HG03095 (cell line): Measurements from ENCODE around the gene PLCB2.

ENCODE experiments used
- ATAC-seq: cut with Tn5 transposase; IDR thresholded peaks from one replicate; pipeline ENCODE4 v1.9.1; 2021; ENCODE audit warnings: moderate library complexity; ENCODE audit not compliant: unreplicated experiment

The PLCB2 gene

GRCh38 chr15:40274350-40275274, 33.1 kb downstream of the PLCB2 start:
- no peak for ATAC-seq

- no peak for ATAC-seq
These were observed 34.3 kb downstream of the PLCB2 start for GRCh38 chr15:40273428-40273827.

GRCh38 chr15:40272485-40273056, 35.2 kb downstream of the PLCB2 start:
- no peak for ATAC-seq

- no peak for ATAC-seq
These were observed 35.9 kb downstream of the PLCB2 start for GRCh38 chr15:40271685-40272484.

GRCh38 chr15:40270246-40270995, 37.3 kb downstream of the PLCB2 start:
- ATAC-seq = no peak

- no peak for ATAC-seq
These were observed 38.1 kb downstream of the PLCB2 start for GRCh38 chr15:40269604-40270003.

GRCh38 chr15:40267670-40268069, 40.1 kb downstream of the PLCB2 start:
- ATAC-seq = no peak

GRCh38 chr15:40266828-40267304, 40.9 kb downstream of the PLCB2 start:
- no peak for ATAC-seq

GRCh38 chr15:40265875-40266274, 41.9 kb downstream of the PLCB2 start:
- no peak for ATAC-seq

- no peak for ATAC-seq
These were observed 42.4 kb downstream of the PLCB2 start for GRCh38 chr15:40265355-40265754.

GRCh38 chr15:40264321-40265153, 43.2 kb downstream of the PLCB2 start:
- ATAC-seq = no peak

- ATAC-seq = no peak
These were observed 44.5 kb downstream of the PLCB2 start for GRCh38 chr15:40263024-40263754.

GRCh38 chr15:40259021-40259420, 48.7 kb downstream of the PLCB2 start:
- ATAC-seq = no peak

- ATAC-seq = no peak
These were observed 49.2 kb downstream of the PLCB2 start for GRCh38 chr15:40258544-40258943.

- no peak for ATAC-seq
These were observed 49.9 kb downstream of the PLCB2 start for GRCh38 chr15:40257656-40258450.

- ATAC-seq = no peak
These were observed 51.0 kb downstream of the PLCB2 start for GRCh38 chr15:40256638-40257235.

- no peak for ATAC-seq
These were observed 52.7 kb downstream of the PLCB2 start for GRCh38 chr15:40255033-40255432.

- ATAC-seq = no peak
These were observed 53.3 kb downstream of the PLCB2 start for GRCh38 chr15:40254452-40254851.
